ENCODE data around the gene EDA.

- no peak for TF ChIP-seq POLR2A (IDR thresholded peaks at IDR 0.05)
- no peak for TF ChIP-seq CTCF (IDR thresholded peaks at IDR 0.05)
- TF ChIP-seq POLR2AphosphoS5 (IDR thresholded peaks at IDR 0.05) = no peak
Measured at GRCh38 chrX:70087857-70088630, 472.1 kb downstream of the EDA start.
